ENCODE results near the gene ZNF775. TPM values are rescaled to one million over a fixed set of nuclear protein-coding genes. Genes with fewer than 3 reads are reported as not detected.
A peak's percentile ranks its signal among the peaks of the same experiment; 100 is the strongest.

ZNF775 gene
- total RNA-seq, 2 donors from 2014 or later, result 11.0 to 11.3 TPM

GRCh38 chr7:150341263-150342120 lies 37.6 kb upstream of the ZNF775 start, which contains the start of gene RARRES2:
Gene RARRES2 (minus strand): TSS chr7:150341629. CDS start chr7:150340609, 1,020 bp downstream.
- peak within 1 kb of the TSS; percentile 43 for H3K4me3 ChIP-seq
- H3K27me3 ChIP-seq, result no peaks in the 10 kb centered on the region
- peak within 1 kb of the TSS; percentile 65 to 66 for H3K9ac ChIP-seq (ENCODE audit: low read depth in 2 of 2, low read length in 2 of 2)
- no peaks in the 10 kb centered on the region for H3K9me3 ChIP-seq
- TF ChIP-seq, protein P1, sequence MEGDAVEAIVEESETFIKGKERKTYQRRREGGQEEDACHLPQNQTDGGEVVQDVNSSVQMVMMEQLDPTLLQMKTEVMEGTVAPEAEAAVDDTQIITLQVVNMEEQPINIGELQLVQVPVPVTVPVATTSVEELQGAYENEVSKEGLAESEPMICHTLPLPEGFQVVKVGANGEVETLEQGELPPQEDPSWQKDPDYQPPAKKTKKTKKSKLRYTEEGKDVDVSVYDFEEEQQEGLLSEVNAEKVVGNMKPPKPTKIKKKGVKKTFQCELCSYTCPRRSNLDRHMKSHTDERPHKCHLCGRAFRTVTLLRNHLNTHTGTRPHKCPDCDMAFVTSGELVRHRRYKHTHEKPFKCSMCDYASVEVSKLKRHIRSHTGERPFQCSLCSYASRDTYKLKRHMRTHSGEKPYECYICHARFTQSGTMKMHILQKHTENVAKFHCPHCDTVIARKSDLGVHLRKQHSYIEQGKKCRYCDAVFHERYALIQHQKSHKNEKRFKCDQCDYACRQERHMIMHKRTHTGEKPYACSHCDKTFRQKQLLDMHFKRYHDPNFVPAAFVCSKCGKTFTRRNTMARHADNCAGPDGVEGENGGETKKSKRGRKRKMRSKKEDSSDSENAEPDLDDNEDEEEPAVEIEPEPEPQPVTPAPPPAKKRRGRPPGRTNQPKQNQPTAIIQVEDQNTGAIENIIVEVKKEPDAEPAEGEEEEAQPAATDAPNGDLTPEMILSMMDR (IDR thresholded peaks at IDR 0.05), result no peak
- intact Hi-C loops (cut with DNase I), result no loop called here
- DNase-seq, result peak; percentile 58
- peaks cover 19% of the 10 kb centered on the region for H3K4me1 ChIP-seq
- H3K27ac ChIP-seq, result peak within 1 kb of the TSS; percentile 65
- H3K36me3 ChIP-seq, result no peaks in the 10 kb centered on the region

GRCh38 chr7:150342121-150342408 lies 37.1 kb upstream of the ZNF775 start:
- intact Hi-C loops (cut with DNase I), result no loop called here
- H3K4me1 ChIP-seq, result peaks cover 17% of the 10 kb centered on the region
- H3K36me3 ChIP-seq, result no peaks in the 10 kb centered on the region

DNA sequence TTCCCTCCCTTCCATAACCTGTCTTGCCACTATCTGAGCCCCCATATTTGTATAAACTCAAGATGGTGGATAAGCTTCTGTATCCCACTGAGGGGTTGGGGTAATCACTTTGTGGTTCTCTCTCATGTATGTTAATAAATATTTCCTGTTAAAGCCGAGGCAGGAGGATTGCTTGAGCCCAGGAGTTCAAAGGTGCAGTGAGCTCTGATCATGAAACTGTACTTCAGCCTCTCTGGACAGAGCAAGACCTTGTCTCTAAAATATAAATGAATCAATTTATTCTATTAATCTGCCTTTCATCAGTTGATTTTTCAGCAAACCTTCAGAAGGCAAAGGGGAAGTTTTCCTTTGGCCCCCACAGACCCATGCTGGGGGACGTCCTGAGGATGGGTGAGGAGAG lies 35.9 kb upstream of the ZNF775 start:
- TF ChIP-seq, protein P1 (IDR thresholded peaks at IDR 0.05), result no peak
- DNase-seq, result no peak
- Histone ChIP-seq H3K4me3 (no peak overlapping the region), H3K36me3 (no peaks in the 10 kb centered on the region), H3K4me1 (peaks cover 9% of the 10 kb centered on the region), H3K27me3 (no peaks in the 10 kb centered on the region), H3K27ac (no peak overlapping the region), H3K9me3 (no peaks in the 10 kb centered on the region), H3K9ac (ENCODE audit: low read depth in 2 of 2, low read length in 2 of 2) (no peak overlapping the region)
- intact Hi-C loops (cut with DNase I), result no loop called here

More at GRCh38 chr7:150342121-150342408, 37.1 kb upstream of the ZNF775 start:
- no peak overlapping the region for H3K4me3 ChIP-seq
- H3K9ac ChIP-seq (ENCODE audit: low read depth in 2 of 2, low read length in 2 of 2), result no peak overlapping the region
- TF ChIP-seq, protein P1 (IDR thresholded peaks at IDR 0.05), result no peak
- no peak overlapping the region for H3K27ac ChIP-seq
- no peaks in the 10 kb centered on the region for H3K27me3 ChIP-seq
- H3K9me3 ChIP-seq, result no peaks in the 10 kb centered on the region
- no peak for DNase-seq

DNA sequence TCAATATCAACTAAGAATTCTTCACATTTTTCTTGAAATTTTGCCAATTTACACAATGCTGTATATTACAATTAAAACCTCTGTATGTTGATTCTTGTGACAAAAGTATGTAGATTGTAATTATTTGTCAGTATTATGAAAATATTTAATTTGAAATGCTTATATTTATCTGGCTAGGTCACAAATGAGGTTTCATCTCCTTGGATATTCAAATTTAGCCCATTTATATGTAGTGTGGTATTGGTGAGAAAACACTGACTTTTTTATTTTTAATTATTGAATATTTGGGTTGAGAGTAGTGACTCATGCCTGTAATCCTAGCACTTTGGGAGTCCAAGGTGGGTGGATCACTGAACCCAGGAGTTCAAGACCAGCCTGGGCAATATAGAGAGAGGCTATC lies 34.8 kb upstream of the ZNF775 start:
- TF ChIP-seq, protein P1 (IDR thresholded peaks at IDR 0.05), result no peak
- Histone ChIP-seq H3K9me3 (no peaks in the 10 kb centered on the region), H3K27ac (no peak overlapping the region), H3K9ac (ENCODE audit: low read depth in 2 of 2, low read length in 2 of 2) (no peak overlapping the region), H3K4me3 (no peak overlapping the region), H3K36me3 (no peaks in the 10 kb centered on the region), H3K4me1 (peaks cover 9% of the 10 kb centered on the region), H3K27me3 (no peaks in the 10 kb centered on the region)
- no peak for DNase-seq
- intact Hi-C loops (cut with DNase I), result no loop called here

DNA sequence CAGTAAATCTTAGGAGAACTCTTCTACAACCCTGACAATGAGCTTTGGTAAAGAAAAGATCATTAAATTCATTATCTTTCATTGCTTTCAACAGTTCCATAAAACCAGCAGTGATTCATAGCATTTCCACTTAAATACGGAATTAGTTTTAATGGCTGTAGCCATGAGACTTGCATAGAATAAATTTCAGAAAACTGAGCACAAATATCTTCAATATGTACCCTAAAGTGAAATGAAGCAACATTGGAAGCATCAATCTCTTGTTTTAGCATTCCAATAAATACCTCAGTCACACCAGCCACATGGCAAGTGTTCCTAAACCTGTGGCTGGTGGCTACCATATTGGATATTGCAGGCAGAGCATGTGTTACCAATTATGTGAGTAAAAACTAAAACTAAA lies 34.1 kb upstream of the ZNF775 start:
- H3K36me3 ChIP-seq, result no peaks in the 10 kb centered on the region
- no peaks in the 10 kb centered on the region for H3K9me3 ChIP-seq
- H3K27ac ChIP-seq, result no peak overlapping the region
- H3K4me1 ChIP-seq, result peaks cover 6% of the 10 kb centered on the region
- TF ChIP-seq, protein P1 (IDR thresholded peaks at IDR 0.05), result no peak
- no peak overlapping the region for H3K4me3 ChIP-seq
- H3K9ac ChIP-seq (ENCODE audit: low read depth in 2 of 2, low read length in 2 of 2), result no peak overlapping the region
- DNase-seq, result no peak
- intact Hi-C loops (cut with DNase I), result no loop called here
- H3K27me3 ChIP-seq, result no peaks in the 10 kb centered on the region

All from colonic mucosa (tissue), 4 donors.